Erythroblast (primary cell): ENCODE measurements around the gene PNLDC1.

Source experiments
- GATA1 ChIP-seq: IDR thresholded peaks from 2 replicates; pipeline ENCODE4 v1.6.1; 2011; ENCODE audit warnings: low read depth, mild to moderate bottlenecking, control low read depth, low read length, moderate library complexity
- POLR2A ChIP-seq: IDR thresholded peaks from 2 replicates; pipeline ENCODE4 v1.6.1; 2011; ENCODE audit warnings: mild to moderate bottlenecking, low read length

DNA sequence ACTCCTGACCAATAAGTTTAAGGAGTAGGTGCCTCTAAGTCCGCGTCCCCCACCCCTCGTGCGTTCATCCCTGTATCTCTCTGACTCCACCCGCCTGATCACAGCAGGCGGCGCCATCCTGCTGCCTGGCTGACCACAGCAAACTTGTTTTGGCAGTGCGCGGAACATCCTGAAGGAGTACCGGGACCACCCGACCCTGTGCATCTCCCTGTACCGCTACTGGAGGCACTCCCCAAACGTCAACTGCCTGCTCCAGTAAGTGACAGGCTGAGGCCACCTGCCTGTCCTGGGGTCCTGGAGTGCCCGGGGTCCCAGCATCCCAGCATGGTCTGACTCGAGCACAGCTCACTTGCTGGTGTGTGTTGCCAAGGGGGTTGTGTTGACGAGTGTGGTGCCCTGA, 19.0 kb downstream of the PNLDC1 start:
- TF ChIP-seq POLR2A (no peak), GATA1 (no peak)
